ENCODE data around the gene GAGE12F.
"Not testable (repeated sequence)": the region's sequence is repeated elsewhere in the genome, so short reads cannot be mapped to it uniquely, and the experiment has no call there.

The GAGE12F gene, protein sequence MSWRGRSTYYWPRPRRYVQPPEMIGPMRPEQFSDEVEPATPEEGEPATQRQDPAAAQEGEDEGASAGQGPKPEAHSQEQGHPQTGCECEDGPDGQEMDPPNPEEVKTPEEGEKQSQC

DNA sequence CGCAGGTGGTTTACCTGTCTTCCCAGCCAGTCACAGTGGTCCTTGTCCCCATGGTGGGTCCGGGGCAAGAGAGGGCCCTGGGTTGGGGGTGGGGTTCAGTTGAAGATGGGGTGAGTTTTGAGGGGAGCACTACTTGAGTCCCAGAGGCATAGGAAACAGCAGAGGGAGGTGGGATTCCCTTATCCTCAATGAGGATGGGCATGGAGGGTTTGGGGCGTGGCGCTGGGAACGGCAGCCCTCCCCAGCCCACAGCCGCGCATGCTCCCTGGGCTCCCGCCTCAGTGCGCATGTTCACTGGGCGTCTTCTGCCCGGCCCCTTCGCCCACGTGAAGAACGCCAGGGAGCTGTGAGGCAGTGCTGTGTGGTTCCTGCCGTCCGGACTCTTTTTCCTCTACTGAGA lies at the start of gene GAGE12F:
Gene GAGE12F, plus strand, starts transcription at position 301 of the 400 bp plus-strand sequence. CDS start 1,155 bp downstream, outside the sequence.
- not testable (repeated sequence) for DNase-seq

DNA sequence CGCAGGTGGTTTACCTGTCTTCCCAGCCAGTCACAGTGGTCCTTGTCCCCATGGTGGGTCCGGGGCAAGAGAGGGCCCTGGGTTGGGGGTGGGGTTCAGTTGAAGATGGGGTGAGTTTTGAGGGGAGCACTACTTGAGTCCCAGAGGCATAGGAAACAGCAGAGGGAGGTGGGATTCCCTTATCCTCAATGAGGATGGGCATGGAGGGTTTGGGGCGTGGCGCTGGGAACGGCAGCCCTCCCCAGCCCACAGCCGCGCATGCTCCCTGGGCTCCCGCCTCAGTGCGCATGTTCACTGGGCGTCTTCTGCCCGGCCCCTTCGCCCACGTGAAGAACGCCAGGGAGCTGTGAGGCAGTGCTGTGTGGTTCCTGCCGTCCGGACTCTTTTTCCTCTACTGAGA lies 28.8 kb upstream of the GAGE12F start, which contains the start of gene GAGE12C:
Gene GAGE12C, plus strand, starts transcription at position 301 of the 400 bp plus-strand sequence. CDS start 1,155 bp downstream, outside the sequence.
- not testable (repeated sequence) for DNase-seq

DNA sequence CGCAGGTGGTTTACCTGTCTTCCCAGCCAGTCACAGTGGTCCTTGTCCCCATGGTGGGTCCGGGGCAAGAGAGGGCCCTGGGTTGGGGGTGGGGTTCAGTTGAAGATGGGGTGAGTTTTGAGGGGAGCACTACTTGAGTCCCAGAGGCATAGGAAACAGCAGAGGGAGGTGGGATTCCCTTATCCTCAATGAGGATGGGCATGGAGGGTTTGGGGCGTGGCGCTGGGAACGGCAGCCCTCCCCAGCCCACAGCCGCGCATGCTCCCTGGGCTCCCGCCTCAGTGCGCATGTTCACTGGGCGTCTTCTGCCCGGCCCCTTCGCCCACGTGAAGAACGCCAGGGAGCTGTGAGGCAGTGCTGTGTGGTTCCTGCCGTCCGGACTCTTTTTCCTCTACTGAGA lies 19.2 kb upstream of the GAGE12F start, which contains the start of gene GAGE12D:
Gene GAGE12D, plus strand, starts transcription at position 301 of the 400 bp plus-strand sequence. CDS start 1,155 bp downstream, outside the sequence.
- not testable (repeated sequence) for DNase-seq

DNA sequence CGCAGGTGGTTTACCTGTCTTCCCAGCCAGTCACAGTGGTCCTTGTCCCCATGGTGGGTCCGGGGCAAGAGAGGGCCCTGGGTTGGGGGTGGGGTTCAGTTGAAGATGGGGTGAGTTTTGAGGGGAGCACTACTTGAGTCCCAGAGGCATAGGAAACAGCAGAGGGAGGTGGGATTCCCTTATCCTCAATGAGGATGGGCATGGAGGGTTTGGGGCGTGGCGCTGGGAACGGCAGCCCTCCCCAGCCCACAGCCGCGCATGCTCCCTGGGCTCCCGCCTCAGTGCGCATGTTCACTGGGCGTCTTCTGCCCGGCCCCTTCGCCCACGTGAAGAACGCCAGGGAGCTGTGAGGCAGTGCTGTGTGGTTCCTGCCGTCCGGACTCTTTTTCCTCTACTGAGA lies 9.7 kb upstream of the GAGE12F start, which contains the start of gene GAGE12E:
Gene GAGE12E, plus strand, starts transcription at position 301 of the 400 bp plus-strand sequence. CDS start 1,155 bp downstream, outside the sequence.
- not testable (repeated sequence) for DNase-seq

DNA sequence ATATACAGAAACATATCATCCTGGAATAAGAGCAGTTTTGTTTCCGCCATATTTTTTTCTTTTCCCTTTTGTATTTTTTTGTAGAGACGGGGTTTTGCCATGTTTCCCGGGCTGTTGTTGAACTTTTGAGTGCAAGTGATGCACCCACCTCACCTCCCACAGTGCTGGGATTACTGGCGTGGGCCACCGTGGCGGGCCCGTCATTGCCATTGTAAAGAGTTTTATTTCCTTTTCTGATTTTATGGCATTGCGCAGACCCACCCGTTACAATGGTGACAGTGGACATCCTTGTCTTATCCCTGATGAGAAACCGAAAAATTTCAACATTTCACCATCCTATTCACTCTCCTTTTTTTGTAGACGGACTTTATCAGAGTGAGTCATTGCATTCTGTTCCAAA lies 8.1 kb downstream of the GAGE12F start:
- DNase-seq, result not testable (repeated sequence)

DNA sequence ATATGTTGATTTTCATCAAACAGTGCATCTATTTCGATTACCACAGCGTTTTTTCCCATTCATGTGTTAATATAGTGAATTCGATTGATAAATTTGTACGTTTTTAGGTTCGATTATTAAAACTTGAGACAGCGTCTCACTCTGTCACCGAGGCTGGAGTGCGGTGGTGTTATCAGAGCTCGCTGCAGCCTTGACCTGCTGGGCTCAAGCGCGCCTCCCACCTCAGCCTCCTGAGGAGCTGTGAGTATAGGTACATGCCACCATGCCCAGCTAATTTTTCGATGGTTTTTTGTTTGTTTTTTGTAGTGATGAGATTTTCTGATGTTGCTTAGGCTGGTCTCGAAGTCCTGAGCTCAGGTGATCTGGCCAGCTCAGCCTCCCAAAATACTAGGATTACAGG lies 8.5 kb downstream of the GAGE12F start:
- DNase-seq, result not testable (repeated sequence)

DNA sequence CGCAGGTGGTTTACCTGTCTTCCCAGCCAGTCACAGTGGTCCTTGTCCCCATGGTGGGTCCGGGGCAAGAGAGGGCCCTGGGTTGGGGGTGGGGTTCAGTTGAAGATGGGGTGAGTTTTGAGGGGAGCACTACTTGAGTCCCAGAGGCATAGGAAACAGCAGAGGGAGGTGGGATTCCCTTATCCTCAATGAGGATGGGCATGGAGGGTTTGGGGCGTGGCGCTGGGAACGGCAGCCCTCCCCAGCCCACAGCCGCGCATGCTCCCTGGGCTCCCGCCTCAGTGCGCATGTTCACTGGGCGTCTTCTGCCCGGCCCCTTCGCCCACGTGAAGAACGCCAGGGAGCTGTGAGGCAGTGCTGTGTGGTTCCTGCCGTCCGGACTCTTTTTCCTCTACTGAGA lies 9.5 kb downstream of the GAGE12F start, which contains the start of gene GAGE12G:
Gene GAGE12G, plus strand, starts transcription at position 301 of the 400 bp plus-strand sequence. CDS start 1,155 bp downstream, outside the sequence.
- DNase-seq, result not testable (repeated sequence)

DNA sequence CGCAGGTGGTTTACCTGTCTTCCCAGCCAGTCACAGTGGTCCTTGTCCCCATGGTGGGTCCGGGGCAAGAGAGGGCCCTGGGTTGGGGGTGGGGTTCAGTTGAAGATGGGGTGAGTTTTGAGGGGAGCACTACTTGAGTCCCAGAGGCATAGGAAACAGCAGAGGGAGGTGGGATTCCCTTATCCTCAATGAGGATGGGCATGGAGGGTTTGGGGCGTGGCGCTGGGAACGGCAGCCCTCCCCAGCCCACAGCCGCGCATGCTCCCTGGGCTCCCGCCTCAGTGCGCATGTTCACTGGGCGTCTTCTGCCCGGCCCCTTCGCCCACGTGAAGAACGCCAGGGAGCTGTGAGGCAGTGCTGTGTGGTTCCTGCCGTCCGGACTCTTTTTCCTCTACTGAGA lies 19.0 kb downstream of the GAGE12F start, which contains the start of gene GAGE12H:
Gene GAGE12H, plus strand, starts transcription at position 301 of the 400 bp plus-strand sequence. CDS start 1,155 bp downstream, outside the sequence.
- DNase-seq, result not testable (repeated sequence)

DNA sequence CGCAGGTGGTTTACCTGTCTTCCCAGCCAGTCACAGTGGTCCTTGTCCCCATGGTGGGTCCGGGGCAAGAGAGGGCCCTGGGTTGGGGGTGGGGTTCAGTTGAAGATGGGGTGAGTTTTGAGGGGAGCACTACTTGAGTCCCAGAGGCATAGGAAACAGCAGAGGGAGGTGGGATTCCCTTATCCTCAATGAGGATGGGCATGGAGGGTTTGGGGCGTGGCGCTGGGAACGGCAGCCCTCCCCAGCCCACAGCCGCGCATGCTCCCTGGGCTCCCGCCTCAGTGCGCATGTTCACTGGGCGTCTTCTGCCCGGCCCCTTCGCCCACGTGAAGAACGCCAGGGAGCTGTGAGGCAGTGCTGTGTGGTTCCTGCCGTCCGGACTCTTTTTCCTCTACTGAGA lies 28.6 kb downstream of the GAGE12F start, which contains the start of gene GAGE2A:
Gene GAGE2A, plus strand, starts transcription at position 301 of the 400 bp plus-strand sequence. CDS start 1,155 bp downstream, outside the sequence.
- DNase-seq, result not testable (repeated sequence)

DNA sequence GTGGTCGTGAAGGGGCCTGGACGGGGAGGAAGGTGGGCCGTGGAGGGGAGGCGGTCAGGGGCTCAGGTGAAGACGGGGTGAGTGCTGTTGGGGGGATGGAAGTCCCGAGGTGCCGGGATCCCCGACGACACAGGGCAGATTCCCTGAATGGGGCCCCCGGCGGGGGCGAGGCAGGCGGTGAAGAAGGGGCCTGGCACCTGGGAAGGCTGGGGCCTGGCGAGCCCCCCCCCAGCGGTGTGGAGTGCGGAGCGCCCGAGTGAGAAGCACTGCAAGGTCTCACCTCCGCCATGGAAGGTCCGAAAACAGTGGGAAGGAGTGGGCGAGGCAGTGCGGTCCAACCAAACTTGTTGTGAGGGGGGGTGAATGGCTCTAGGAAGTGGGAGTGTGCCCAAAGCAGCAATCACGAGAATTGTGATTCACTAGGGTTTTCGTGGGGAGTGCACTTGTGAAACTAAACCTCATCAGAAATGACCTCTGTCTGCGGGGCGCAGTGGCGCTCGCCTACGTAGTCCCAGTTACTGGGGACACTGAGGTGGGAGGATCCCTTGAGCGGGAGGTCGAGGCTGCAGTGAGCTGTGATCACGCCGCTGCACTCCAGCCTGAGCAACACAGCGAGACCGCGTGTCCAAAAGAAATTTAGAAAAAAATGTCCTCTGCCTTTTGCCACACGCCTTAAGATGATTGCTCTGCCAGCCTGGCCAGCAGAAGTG lies 29.3 kb downstream of the GAGE12F start:
- DNase-seq, result not testable (repeated sequence)

DNA sequence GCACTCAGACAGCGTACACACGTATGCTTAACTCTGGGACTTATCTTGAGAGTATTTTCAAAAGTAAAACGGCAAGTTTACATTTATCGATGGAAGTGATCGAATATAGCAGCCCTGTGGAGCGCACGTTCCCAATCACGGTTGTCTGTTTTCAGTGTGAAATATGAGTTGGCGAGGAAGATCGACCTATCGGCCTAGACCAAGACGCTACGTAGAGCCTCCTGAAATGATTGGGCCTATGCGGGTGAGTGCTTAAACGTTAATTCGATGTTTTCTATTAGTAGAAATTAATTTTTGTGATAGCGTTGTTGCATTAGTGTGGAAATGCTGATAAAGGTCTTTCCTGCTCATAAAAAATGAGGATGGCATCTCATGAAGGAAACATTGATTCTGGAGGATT lies 29.8 kb downstream of the GAGE12F start:
- DNase-seq, result not testable (repeated sequence)

DNA sequence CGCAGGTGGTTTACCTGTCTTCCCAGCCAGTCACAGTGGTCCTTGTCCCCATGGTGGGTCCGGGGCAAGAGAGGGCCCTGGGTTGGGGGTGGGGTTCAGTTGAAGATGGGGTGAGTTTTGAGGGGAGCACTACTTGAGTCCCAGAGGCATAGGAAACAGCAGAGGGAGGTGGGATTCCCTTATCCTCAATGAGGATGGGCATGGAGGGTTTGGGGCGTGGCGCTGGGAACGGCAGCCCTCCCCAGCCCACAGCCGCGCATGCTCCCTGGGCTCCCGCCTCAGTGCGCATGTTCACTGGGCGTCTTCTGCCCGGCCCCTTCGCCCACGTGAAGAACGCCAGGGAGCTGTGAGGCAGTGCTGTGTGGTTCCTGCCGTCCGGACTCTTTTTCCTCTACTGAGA lies 38.1 kb downstream of the GAGE12F start, which contains the start of gene GAGE1:
Gene GAGE1, plus strand, starts transcription at position 301 of the 400 bp plus-strand sequence. CDS start 1,155 bp downstream, outside the sequence.
- not testable (repeated sequence) for DNase-seq

DNA sequence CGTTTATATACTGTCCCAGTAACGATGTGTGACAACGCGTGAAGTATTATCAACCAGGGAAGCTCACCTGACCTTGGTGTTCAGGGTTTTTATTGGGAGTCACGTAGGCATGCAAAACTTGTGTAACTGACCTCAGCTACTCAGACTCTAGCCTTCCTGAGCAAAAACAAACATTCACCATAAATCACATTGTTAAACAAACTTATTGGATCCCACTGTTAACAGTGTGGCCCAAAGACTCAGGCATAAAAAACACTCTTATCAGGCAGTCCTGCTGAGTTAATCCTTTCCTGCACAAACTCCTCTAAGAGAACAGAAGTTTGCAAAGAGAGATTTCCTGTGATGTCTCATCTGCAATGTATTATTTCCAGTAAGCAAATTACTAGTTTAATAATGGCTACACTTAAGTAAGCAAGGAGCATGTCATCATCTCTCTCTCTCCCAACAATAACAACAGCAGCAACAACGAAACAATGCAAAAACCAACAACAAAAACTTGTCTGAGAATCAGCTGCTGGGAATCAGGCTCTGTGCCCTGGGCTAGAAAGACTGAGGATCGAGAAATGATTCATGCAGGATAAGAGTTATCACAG lies 50.2 kb downstream of the GAGE12F start:
- DNase-seq, result no peak
